Embryonic facial prominence (tissue), 1 donor: ENCODE data around the gene PAPLN.

Experiments
- DNase-seq: peaks from one replicate; pipeline ENCODE4 v3.0.0-alpha.2; 2016; ENCODE audit errors: extremely low spot score

The PAPLN gene

DNA sequence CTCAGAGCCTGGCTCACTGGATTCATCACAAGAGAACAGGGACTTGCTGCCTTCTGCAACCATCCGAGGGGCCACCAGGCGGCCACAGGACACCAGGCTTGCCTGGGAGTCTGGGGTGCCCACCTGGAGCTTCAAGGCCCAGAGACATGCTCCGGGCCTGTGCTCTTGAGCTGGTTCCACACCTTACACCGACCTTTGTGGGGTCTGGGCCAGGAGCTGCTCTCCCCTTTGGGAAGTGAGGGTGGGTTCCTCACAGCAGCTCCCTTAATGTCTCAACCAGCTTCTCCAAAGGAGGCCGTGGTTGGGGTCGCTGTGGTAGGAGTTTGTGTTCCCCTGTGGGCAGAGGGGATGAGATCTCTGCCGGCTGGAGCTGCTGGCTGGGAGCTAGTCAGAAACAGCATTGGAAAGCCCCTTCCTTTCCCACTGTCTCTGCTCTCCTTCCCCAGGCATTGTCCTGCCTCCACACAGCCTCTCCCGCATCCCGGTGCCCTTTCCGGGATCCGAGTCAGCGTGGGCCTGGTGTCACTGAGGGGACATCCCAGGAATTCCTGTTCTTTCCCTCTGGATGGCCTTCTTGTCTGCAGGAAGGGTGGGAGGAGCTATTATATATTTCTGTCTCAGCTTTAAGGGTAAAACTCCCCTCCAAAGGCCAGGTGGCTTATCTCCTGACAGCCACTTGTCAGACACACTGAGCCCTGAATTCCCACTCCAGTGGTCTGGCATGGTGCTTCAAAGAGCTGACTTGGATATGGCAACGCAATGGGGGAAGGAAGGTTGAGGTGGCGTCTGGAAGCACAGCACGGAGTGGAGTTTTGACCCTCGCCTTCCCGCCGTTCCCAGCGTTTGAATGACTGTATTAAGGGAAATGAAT, 5.1 kb upstream of the PAPLN start:
- no peak for DNase-seq

DNA sequence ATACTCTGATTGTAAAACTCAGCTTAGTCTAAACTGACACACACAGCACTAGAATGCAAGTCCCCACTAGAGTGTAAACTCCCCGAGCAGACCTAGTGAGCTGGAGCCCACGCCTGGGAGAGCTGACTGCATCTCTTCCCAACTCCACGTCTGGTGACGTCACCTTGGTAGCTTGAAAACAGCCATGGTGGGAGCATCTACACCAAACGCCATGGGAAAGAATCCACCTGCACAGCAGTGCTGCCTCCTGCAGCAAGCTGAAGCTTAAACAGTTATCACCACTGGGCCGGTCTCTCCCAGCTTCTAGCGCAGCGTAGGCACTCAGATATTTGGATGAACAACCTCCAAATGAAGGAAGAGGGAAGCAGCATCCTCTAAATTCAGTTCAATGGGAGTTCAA, 4.3 kb upstream of the PAPLN start:
- DNase-seq, result no peak

DNA sequence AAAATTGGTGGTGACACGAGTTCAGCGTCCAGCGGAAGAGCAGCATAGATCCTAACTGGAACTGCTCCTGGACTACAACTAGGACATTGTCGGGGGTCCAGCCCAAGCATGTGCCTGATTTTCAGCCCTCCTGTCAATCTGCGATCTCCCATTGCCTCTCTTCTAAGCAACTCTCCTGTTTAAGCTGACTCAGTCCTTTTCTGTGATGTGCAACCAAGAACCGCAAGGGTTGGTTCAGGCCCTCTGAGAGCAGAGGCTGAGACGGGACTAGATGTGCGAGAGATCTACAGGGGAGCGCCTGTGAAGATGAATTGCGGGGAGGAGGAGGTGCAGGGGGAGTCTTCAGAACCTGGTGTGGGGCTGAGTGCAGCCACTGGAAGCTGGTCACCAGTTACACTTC, 3.7 kb upstream of the PAPLN start:
- no peak for DNase-seq

DNA sequence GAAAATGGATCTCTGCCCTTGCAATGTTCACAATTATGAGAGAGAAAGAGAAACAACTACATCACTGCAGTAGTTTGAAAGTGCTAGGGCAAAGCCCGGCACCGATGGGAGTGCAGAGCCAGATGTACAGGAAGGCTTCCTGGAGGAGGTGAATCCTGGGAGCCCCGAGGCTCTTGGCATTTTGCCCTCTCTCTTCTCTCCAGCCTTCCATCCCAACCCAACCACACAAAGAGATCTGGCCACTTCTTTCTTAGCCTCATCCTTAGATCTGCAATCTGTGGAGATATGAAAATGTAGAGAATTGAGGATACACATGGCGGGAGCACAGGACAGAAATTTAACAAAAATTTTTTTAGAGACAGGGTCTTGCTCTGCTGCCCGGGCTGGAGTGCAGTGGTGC, 3.3 kb upstream of the PAPLN start:
- no peak for DNase-seq

DNA sequence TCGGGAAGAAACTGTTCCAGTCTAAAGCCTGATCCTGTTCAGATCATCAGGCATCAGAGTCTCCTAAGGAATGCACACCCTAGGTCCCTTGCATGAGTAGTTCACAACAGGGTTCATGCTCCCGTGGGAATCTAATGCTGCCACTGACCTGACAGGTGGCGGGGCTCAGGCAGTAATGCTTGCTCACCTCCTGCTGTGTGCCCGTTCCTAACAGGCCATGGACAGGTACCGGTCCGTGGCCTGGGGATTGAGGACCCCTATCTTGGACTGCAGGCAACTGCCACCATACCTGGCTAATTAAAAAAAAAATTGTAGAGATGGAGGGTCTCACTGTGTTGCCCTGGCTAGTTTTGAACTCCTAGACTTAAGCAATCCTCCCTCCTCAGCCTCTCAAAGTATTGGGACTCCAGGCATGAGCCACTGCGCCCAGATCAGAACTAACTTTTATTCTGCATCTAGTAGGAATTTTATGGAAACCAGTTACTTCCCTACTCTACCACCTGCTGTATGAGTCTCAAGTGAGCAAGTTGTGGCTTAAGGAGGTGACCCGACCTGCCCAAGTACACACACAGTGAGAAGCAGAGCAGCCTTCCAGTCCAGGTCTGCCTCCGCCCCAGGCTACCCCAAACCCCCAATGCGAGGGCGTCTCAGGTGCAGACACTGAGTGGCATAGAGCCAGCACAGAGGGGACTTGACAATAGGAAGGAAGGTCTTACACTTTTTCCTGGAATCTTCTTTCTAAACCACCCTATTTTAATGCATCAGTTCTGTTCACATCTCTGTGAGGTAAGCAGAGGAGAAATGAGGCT, 2.5 kb upstream of the PAPLN start:
- DNase-seq, result no peak

DNA sequence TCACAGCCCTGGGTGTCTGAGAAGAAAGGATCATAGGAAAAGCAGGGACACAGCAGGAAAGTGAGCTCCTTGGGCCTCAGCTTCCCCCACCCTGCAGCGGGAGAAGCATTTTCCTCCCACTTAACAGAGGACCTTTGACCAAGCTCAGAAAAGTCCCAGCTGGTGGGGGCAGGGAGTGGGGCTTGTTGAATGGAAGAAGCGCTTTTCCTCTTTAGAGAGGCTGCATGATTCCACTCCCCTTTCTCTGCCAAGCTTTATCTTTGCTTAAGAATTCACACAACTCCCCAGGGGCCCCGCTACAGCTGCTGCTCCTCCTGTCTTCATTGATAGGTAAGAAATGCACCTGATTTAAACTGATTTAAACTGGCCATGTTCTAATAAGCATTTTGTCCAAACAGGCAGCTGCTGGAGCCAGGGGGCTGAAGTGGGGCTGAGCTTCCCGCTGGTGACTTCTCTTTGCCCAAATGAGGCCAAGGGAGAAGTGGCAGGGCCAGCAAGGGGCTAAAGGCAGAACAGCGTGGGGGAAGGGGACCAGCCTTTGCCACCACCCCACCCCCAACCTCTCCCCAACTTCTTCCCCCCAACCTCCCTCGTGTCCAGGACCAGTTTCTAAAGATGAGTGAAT, 1.7 kb upstream of the PAPLN start:
- no peak for DNase-seq

DNA sequence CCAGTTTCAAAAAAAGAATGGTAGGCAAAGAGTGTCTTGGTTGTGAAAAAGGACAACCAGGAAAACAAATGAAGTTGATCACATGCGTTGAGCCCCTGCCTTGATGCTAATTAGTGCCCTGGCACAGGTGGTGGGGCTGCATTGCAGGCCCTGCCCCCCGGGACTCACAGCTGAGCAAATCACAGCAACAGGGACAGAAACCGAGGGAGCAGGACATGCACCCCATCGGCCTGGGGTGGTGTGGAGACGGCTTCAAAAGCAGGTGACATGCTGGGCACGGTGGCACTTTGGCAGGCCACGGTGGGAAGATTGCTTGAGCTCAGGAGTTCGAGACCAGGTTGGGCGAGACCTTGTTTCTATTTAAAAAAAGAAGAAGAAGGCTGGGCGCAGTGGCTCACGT, 1.1 kb upstream of the PAPLN start:
- DNase-seq, result no peak

DNA sequence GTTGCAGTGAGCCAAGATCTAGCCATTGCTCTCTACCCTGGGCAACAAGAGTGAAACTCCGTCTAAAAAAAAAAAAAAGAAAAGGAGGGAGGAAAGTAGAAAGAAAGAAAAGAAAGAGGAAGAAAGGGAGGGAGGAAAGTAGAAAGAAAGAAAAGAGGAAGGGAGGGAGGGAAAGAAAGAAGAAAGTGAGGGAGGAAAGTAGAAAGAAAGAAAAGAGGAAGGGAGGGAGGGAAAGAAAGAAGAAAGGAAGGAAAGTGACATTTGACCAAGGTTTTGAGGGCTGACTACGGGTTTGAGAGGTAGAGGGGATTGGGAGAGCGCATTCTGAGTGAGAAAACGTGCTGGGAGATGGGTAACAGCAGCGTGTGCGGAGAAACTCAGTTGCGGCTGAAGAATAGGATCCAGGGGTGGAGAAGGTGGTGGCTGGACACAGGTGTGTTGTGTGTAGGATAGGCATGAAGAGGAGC, 521 bp upstream of the PAPLN start:
- no peak for DNase-seq

DNA sequence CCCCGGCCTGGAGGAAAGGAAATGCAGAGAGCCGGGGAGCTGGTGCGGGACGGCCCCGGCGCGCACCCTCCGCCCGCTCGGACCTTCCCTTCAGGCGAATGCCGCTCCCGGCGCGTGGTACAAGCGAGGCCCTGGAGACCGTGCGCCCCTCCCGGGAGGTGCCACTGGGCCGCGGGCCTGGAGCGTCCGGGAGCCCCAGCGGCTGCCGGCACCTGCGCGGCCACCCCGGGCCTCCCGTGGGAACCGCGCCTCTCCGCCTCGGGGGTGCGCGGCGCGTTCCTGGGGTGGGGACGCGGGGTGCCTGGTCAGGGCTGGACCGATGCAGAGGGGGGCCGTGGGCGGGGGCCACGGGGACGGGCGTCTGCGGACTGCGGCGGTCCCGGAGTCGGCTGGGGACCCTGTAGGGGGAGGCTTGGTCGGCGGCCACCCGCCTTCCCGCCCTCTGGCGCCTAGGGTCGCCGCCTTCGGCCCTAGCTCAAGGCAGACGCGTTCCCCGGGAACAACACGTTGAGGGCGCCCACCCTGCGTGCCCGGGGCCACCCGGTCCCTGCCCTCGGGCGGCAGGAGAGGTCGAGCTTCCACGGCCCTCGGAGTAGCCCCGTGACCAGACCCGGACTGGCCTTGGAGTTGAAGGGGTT, 599 bp downstream of the PAPLN start:
- no peak for DNase-seq

DNA sequence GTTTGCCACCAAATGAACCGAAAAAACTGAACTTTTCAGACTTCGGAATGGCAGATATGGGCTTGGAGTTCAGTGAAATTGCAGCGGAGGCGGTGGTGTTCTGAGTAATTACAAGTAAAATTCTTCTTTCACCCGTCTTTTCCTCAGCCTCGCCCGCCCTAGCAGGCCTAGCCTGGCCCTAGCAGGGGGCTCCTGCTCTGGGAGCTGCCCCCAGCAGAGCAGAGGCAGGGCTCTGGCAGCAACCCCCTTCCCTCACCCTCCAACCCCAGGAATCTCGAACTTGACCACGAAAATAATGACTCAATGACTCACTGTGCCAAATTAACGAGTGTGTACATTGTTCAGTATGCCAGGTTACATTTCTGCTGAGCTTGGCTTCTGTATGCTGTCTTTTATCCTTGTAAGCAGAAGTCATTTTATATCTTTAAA, 1.1 kb downstream of the PAPLN start:
- no peak for DNase-seq

DNA sequence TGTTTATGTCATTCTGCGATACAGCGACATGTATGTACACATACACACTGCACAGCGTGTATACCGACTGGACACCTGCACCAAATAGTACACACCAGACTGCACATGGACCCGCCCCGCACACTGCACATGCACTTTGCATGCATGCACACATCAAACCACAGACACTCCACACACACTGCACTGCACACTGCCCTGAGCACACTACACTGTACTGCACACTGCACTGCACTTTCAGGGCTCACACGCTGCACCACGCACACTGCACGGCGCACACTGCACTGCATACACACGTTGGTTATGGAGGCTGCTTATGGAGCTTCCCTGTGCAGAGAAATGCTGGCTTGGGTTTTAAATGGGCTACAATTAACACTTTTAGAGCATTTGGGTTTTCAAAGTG, 1.6 kb downstream of the PAPLN start:
- DNase-seq, result no peak

DNA sequence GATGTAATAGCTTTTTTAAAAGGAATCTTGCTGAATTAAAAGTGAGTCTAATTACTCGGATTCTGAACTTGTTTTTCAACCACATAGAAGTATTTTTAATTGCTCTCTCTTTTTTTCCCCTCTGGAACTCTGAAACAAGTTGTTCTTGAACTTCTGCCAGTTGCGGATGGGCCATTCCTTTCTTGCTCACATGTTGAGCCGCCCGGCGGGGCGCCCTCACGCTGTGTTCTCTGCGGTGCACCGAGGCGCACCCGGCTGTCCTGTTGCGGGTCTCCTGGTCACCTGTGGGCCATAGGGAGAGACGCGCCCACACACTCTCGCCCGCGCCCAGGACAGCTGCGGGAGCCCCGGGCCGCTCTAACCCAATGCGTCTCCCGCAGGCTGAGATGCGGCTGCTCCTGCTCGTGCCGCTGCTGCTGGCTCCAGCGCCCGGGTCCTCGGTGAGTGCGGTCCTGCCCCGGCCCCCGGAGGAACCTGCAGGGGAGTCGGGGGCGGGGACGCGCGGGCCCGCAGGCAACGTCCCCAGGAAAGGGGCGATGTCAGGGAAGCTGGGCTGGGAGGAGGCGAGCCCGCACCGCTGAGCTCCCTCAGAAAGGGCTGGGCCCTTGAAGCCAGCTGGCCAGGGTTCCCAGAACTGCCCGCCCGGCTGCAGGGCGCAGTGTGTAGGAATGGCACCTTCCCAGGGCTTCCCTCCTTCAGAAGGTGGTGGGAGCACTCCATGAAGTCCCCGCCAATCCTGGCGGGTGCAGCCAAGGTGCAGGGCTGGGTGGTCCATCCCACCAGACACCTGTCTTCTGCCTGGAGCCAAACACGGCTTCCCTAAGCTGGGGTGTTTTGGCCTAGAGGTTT, 2.3 kb downstream of the PAPLN start:
- DNase-seq, result no peak

DNA sequence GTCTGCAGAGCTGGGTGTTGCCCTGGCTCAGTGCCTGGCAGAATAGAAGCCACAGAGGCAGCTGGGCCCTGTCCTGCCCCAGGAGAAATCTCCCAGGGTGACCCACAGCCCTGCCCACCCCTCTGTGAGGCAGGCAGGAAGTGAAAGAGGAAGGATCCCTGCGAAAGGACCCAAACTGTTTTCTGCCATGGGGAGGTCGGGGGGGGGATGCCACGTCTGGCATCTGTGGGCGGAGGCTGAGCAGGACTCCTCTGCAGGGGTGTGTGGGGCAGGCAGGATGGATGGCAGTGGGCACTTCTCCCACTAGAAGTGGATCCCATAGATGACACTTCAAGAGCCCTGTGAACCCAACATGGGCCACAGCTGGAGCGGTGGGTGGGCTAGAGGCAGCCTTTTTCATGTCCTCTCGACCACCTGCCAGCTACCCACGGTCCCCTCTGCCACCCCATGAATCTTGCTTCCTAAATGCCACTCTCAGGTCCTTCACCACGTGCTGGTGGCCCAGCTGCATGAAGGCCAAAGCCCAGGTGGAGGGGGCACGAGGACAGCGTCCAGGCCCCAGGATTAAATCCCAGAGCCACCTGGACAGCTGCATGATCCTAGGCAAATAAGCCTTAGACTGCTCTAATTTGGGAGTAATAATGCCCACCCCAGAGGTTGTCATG, 3.6 kb downstream of the PAPLN start:
- no peak for DNase-seq

DNA sequence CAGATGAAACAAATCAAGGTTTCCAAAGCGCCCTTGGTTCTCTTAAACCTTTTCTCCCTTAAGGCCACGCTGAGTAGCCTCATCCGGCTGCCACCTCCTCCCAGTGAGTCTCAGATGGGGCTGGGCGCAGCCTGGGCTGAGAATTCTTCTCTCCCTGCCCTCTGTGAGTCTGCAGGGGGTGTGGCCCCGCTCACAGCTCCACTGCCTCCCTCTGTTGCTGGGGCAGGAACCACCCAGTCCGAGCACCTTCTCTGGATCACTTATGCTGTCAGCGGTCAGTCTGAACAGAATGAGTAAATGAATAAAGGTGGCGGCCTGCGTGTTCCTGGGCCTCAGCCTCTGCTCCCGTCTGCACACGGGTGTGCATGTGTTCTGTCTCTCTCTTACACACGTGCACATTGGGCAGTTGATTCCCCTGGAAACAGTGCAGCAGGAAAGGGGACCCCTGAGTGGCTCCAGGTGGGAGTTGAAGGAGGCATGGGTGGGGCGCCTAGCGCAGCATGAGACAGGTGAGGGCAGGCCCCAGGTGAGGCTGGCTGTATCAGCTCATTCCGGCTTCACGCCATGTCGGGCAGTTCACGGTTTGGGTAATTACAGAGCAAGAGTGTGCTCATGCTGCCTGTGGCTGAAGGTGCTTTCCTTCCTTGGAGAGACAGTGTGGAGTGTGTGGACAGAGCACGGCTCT, 4.3 kb downstream of the PAPLN start:
- DNase-seq, result no peak

DNA sequence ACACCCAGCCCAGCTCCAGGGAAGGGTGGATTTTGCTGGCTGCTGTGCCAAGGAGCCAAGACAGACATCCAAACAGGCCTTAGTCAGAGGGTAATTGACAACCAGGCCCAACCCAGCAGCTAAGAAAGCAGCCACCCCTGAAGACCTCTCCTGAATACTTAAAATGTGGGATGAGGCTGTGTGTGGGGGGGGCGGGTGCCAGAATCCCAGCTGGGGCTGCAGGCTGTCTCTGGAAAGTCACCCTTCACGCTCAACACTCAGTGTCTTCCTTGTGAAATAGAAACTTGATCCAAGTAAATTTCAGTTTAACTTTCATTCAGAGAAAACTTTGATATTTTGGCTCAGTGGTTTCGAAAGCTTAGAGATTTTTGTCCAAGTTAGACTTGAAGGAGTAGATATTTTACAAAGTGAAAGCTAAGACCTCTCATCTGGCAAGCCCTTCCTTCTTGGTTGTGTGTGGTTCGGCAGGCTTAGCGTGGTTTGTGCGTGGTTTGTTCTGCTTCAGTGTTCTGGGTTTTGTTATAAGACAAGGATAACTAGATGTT, 5.1 kb downstream of the PAPLN start:
- DNase-seq, result no peak

DNA sequence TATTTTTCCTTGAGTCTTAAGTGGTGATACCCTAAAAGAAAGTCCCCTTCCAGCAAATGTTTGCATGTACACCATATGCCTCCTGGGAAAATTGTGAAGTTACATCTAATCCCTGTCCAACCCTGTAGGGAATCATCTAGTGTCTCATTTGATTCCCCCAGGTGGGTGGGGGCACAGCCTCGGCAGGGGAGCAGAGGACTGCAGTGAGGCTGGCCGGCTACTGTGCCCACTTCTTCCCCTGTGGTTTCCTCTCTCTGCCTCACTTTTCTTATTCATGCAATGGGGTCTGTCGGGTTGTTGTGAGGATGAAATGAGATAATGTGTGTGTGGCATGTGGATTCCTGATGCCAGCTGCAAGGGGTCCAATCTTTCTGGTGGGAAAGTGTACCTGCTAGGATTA, 6.0 kb downstream of the PAPLN start:
- DNase-seq, result no peak

DNA sequence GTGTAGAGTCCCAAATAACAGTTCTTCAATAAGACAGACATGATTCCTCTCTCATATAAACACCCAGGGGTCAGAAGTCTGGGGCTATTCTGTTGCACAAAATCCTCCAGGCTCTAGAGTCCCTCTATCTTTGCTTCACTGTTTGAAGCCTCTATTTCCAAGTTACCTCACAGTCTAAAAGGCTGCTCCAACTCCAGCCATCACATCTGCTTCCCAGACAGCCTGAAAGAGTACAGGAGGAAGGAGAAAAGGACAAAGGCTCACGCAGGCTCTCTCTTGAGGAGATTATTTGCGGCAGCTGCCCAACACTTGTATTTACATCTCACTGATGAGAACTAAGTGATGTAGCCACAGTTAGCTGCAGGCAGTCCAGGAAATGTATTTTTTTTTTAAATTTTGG, 6.4 kb downstream of the PAPLN start:
- no peak for DNase-seq

DNA sequence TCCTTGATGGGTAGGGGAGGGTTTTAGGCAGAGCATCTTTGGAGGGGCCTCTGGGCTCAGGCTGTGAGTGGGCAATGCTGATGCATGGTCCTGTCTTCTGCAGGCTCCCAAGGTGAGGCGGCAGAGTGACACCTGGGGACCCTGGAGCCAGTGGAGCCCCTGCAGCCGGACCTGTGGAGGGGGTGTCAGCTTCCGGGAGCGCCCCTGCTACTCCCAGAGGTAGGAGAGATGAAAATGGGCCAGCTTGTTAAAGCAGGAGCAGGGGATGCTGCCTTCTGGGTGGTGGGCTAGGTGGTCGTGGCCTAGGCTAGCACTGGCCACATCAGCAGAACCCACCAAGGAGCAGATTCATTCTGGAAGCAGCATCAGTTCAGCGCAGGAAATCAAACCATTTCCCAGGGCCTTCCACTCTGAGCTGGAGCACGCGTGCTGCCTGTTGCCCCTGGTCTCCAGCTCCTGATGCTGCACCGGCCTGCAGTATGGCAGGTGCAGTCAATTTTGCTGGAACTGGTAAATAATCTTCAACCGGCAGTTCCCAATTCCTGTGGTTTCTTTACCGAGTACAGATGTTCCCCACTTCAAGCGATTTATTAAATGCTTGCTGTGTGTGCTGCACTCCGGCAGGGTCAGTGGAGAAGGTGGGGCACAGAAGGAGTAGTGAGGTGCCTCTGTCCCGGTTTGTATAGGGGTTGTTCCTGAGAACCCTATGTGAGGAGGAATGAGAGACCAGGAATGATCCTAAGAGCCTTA, 7.4 kb downstream of the PAPLN start:
- DNase-seq, result no peak
